ENCODE data around the gene VWA8. TPM values are rescaled to one million over a fixed set of nuclear protein-coding genes. Genes with fewer than 3 reads are reported as not detected.

VWA8 gene
- total and polyA plus RNA-seq, 2 of the 13 experiments (the other 11 are each of a cell fraction or from before 2014, with no cell fraction given) = 9.1 to 17.3 TPM

DNA sequence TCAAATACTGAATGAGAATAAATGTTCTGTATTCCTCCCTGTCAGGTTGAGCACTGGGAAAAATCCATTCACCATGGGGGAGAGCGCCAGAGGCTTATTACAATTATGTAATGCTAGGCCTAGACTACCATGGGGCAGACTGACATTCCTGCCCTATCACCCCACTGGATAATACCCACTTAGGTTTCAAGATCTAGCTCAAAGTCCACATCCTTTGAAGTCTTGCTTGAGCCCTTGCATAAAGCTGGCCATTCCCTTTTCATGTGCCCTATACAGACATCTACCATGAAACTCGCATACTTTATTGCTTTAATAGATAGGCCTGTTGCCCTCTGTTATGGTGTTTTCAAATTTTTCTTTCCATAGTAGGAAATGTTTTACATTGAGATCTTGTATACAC, 354.3 kb downstream of the VWA8 start (continued):
- TF ChIP-seq, protein P1, sequence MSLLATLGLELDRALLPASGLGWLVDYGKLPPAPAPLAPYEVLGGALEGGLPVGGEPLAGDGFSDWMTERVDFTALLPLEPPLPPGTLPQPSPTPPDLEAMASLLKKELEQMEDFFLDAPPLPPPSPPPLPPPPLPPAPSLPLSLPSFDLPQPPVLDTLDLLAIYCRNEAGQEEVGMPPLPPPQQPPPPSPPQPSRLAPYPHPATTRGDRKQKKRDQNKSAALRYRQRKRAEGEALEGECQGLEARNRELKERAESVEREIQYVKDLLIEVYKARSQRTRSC (CRISPR knock-in tag; IDR thresholded peaks at IDR 0.05; ENCODE audit: low read depth) = no peak
- TF ChIP-seq, protein P2, sequence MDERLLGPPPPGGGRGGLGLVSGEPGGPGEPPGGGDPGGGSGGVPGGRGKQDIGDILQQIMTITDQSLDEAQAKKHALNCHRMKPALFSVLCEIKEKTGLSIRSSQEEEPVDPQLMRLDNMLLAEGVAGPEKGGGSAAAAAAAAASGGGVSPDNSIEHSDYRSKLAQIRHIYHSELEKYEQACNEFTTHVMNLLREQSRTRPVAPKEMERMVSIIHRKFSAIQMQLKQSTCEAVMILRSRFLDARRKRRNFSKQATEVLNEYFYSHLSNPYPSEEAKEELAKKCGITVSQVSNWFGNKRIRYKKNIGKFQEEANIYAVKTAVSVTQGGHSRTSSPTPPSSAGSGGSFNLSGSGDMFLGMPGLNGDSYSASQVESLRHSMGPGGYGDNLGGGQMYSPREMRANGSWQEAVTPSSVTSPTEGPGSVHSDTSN (CRISPR knock-in tag; IDR thresholded peaks at IDR 0.05) = no peak
- no peak for TF ChIP-seq PITX1 (CRISPR knock-in tag; IDR thresholded peaks at IDR 0.05)
- TF ChIP-seq SMAD9 (CRISPR knock-in tag; IDR thresholded peaks at IDR 0.05) = no peak
- TF ChIP-seq, protein P3, sequence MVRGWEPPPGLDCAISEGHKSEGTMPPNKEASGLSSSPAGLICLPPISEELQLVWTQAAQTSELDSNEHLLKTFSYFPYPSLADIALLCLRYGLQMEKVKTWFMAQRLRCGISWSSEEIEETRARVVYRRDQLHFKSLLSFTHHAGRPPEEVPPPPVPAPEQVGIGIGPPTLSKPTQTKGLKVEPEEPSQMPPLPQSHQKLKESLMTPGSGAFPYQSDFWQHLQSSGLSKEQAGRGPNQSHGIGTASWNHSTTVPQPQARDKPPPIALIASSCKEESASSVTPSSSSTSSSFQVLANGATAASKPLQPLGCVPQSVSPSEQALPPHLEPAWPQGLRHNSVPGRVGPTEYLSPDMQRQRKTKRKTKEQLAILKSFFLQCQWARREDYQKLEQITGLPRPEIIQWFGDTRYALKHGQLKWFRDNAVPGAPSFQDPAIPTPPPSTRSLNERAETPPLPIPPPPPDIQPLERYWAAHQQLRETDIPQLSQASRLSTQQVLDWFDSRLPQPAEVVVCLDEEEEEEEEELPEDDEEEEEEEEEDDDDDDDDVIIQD (CRISPR knock-in tag; IDR thresholded peaks at IDR 0.05; ENCODE audit: low read depth) = peak; percentile 86; the same call in 1 of the 2 replicates
- TF ChIP-seq ZNF816 (CRISPR knock-in tag; IDR thresholded peaks at IDR 0.05; ENCODE audit: borderline replicate concordance) = no peak
- no peak for TF ChIP-seq ZNF616 (CRISPR knock-in tag; IDR thresholded peaks at IDR 0.05; ENCODE audit: low read depth)
- TF ChIP-seq FIP1L1 (IDR thresholded peaks at IDR 0.05; ENCODE audit: borderline replicate concordance, insufficient read depth, low read depth, low read length) = no peak
- no peak for TF ChIP-seq TBP (CRISPR knock-in tag; IDR thresholded peaks at IDR 0.05)
- no peak for TF ChIP-seq MTF2 (CRISPR knock-in tag; IDR thresholded peaks at IDR 0.05; ENCODE audit: borderline replicate concordance)
- no peak for TF ChIP-seq GABPA (IDR thresholded peaks at IDR 0.05; ENCODE audit: low read depth, low read length)
- TF ChIP-seq GABPA (CRISPR knock-in tag; IDR thresholded peaks at IDR 0.05; ENCODE audit: low read depth) = peak; percentile 39; the same call in 1 of the 2 replicates
- TF ChIP-seq ZNF841 (CRISPR knock-in tag; IDR thresholded peaks at IDR 0.05; ENCODE audit: borderline replicate concordance) = no peak
- peak; percentile 82 for TF ChIP-seq TEAD3 (CRISPR knock-in tag; optimal IDR thresholded peaks at IDR 0.05; ENCODE audit: borderline replicate concordance)
- no peak for TF ChIP-seq ZNF746 (CRISPR knock-in tag; IDR thresholded peaks at IDR 0.05)
- no peak for TF ChIP-seq ATF7-NPFF (CRISPR knock-in tag; IDR thresholded peaks at IDR 0.05; ENCODE audit: low read depth)
- no peak for TF ChIP-seq KDM2A (CRISPR knock-in tag; IDR thresholded peaks at IDR 0.05; ENCODE audit: borderline replicate concordance, low read depth)
- TF ChIP-seq ZNF839 (CRISPR knock-in tag; IDR thresholded peaks at IDR 0.05; ENCODE audit: borderline replicate concordance) = no peak
- no peak for TF ChIP-seq ZSCAN22 (CRISPR knock-in tag; IDR thresholded peaks at IDR 0.05)
- TF ChIP-seq ZNF224 (CRISPR knock-in tag; IDR thresholded peaks at IDR 0.05) = no peak
- TF ChIP-seq RBAK (CRISPR knock-in tag; IDR thresholded peaks at IDR 0.05) = no peak
- TF ChIP-seq PAX8 (CRISPR knock-in tag; IDR thresholded peaks at IDR 0.05; ENCODE audit: borderline replicate concordance) = no peak
- TF ChIP-seq MATR3 (CRISPR knock-in tag; IDR thresholded peaks at IDR 0.05) = no peak
- no peak for TF ChIP-seq ATM (IDR thresholded peaks at IDR 0.05; ENCODE audit: borderline replicate concordance)
- TF ChIP-seq, protein P4, sequence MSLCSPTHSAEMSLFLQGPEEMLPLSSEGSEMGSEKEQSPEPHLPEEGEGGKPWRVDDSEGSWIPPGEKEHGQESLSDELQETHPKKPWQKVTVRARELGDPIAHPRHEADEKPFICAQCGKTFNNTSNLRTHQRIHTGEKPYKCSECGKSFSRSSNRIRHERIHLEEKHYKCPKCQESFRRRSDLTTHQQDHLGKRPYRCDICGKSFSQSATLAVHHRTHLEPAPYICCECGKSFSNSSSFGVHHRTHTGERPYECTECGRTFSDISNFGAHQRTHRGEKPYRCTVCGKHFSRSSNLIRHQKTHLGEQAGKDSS (CRISPR knock-in tag; IDR thresholded peaks at IDR 0.05; ENCODE audit: borderline replicate concordance, low read depth) = no peak
- TF ChIP-seq ZNF101 (CRISPR knock-in tag; IDR thresholded peaks at IDR 0.05; ENCODE audit: borderline replicate concordance, low read depth) = no peak
- TF ChIP-seq ZNF782 (CRISPR knock-in tag; IDR thresholded peaks at IDR 0.05; ENCODE audit: borderline replicate concordance) = no peak
- TF ChIP-seq PHF21A (CRISPR knock-in tag; IDR thresholded peaks at IDR 0.05) = no peak
- no peak for TF ChIP-seq ZNF282 (IDR thresholded peaks at IDR 0.05; ENCODE audit: partially characterized antibody)
- TF ChIP-seq ZNF3 (CRISPR knock-in tag; IDR thresholded peaks at IDR 0.05) = no peak
- TF ChIP-seq PAWR (CRISPR knock-in tag; IDR thresholded peaks at IDR 0.05; ENCODE audit: borderline replicate concordance) = no peak
